T1000 (cell line): ENCODE measurements around the gene FDXACB1.
A peak's percentile ranks its signal among the peaks of the same experiment; 100 is the strongest.

Experiments used
- DNase-seq: peaks from one replicate; lab custom pipeline; 2025; ENCODE audit warnings: mixed read lengths; lab: John Stamatoyannopoulos, UW

FDXACB1 gene, protein sequence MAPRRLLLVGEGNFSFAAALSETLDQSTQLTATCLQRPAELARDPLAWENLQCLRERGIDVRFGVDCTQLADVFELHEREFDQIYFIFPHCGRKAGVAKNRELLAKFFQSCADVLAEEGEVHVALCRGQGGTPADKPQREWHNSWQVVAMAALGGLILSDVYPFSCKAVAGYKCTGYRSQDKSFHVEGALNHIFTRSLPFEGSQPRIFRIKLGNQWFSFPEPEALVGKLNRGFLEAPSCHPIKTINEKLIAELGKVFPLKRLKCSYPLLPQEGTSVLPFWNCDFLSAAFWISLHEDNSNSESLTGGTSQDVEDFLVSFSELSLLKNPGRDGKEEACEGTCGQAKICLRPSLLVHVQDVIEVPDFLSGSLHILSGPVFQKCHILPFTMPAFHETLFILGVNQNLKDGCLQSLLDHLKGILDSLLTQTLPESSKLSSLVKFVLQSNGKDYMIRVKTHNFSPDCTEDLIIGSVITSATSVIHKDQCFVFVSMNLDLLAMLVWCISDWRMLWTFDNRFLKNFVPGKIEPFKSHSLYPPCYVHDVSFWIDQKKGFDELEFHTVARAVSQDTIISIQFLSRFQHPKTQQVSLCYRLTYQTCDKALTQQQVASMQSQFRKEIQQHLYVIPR

DNA sequence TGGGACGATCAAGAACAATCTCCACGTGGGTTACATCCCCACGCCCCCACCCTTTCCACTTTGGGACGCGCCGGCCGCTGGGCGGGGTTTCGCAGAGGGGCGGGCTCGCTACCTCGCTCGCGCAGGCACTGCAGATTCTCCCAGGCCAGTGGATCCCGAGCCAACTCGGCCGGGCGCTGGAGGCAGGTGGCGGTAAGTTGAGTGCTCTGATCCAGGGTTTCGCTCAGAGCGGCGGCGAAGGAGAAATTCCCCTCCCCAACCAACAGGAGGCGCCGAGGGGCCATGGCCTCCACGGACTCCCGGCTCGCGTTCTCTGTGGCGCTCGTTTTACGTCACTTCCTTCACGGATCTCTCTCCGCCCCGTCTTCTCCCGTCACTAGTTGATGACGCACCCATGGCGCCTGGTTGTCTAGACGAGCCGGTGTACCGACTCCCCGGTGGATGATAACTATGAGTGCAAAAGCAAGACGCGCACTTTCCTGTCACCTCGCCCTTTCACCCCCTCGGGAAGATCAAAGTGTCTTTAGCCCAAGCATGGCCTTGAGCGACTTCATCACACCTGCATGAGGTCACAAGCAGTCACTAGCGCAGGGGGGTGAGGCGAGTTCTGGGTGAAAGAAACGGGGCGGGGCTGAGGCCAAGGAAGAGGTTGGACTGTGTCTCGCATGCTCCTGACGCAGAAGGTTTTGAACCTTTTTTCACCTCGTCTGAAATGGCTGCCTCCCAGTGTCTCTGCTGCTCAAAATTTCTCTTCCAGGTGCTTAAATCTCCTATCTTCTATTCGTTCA lies at the start of gene FDXACB1, which contains the start of gene CFAP68:
FDXACB1 (minus strand) TSS at position 317 of the 788 bp plus-strand sequence; CDS start at position 284, 33 bp downstream.
CFAP68 (plus strand) TSS at position 693 of the 788 bp plus-strand sequence; CDS start at position 713, 20 bp downstream.
- DNase-seq: peak; percentile 89

GRCh38 chr11:111926505-111927391 lies 47.8 kb upstream of the FDXACB1 start:
- peak; percentile 90 for DNase-seq

GRCh38 chr11:111925953-111926352 lies 47.0 kb upstream of the FDXACB1 start:
- no peak for DNase-seq

- no peak for DNase-seq
Measured at GRCh38 chr11:111923951-111924350, 45.0 kb upstream of the FDXACB1 start.

DNA sequence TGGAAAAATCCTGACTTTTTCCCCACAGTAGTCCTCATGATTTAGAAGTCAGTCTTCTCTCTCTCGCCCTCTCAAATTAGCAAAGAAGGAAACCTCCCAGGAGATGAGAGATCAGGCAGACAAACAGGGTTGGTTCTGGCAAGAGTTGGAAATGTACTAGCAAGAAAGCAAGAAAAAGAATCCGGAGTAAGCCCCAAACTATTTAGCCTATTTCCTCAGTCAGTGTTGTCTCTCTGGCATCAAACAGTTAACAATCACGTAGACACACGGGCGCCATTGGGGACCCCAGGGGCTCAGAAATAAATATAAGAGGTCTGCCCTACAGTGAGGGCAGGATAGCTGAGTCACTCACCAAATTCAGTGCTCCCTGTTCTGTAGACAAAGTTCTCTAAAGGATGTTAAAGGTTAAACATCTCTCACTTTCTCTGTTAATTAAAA lies 44.4 kb upstream of the FDXACB1 start:
- DNase-seq: no peak

DNA sequence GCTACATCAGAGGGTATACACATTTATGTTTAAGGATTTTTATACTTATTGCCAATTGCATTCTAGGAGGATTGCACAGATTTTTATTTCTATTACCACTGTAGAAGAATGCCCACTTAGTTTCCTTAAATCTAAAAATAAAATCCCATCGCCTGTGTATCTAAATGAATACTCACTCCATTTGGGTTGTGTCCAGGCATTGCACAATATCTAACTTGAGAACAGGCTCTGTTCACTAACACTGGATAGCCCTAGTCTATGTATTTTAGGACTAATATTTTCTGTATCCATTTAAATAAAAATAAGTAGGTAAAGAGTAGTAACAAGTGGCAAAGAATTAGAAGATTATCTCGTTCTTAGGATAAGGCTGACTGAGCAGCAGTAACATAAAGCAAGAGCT lies 43.8 kb upstream of the FDXACB1 start:
- DNase-seq: no peak

DNA sequence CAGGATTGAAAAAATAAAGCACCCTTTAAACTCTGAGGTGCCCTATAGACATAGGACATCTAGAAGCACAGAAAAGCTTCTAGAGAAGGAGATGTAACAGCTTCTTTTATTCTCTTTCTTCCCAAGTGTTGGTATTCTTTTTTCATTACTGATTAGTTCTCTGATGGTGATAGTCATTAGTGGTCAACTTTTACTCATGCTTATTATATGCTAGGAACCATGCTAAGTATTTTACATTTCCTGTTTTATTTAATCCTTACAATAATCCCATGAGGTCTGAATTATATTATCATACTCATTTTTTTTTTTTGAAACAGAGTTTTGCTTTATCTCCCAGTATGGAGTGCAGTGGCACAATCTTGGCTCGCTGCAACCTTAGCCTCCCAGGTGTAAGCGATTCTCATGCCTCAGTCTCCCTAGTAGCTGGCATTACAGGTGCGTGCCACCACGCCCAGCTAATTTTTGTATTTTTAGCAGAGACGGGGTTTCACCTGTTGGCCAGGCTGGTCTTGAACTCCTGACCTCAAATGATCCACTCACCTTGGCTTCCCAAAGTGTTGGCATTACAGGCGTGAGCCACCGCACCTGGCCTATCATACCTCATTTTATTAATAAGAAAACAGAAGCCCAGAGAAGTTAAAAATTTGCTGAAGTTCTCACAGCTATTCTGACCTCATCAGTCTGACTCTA lies 42.7 kb upstream of the FDXACB1 start:
- DNase-seq: no peak

DNA sequence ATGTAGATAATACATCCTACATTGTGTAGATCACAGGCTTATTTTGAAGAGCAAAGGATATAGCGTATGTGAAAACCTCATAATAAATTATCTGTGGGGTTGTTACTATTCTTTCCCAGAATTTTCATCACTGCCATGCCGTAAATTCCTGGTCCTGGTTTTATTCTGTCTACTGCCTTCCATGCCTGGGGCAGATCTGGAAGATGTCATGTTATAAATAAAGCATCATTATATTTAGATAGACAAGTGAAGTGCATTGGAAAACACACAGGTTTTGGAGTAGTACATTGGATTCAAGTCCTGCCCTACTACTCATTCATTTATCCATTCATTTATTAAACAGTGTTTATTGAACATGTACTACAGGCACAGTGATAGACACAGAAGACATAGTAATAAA lies 41.9 kb upstream of the FDXACB1 start:
- no peak for DNase-seq

- DNase-seq: no peak
Measured at GRCh38 chr11:111918390-111919256, 39.7 kb upstream of the FDXACB1 start, which contains the start of gene C11orf52. TSS of gene C11orf52 (plus strand) at chr11:111918913. CDS start at chr11:111918973, 60 bp downstream.

DNA sequence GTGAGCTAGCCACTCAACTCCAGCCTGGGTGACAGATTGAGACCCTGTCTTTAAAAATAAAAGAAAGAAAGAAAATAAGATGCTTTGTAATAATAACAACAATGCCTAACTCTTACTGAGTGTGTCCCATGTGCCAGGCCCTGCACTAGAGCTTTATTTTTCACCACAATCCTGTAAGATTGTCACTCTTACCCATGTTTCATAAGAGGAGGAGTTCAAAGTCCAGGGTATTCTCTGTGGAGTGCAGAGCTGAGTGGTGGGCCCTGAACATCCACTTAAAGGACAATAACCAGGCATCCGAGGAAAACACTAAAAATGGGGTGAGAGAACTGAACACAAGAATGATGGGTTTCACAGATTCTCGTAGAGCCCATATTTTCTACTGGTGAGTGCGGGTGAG lies 38.8 kb upstream of the FDXACB1 start:
- no peak for DNase-seq

GRCh38 chr11:111917312-111917711 lies 38.3 kb upstream of the FDXACB1 start:
- DNase-seq: no peak

DNA sequence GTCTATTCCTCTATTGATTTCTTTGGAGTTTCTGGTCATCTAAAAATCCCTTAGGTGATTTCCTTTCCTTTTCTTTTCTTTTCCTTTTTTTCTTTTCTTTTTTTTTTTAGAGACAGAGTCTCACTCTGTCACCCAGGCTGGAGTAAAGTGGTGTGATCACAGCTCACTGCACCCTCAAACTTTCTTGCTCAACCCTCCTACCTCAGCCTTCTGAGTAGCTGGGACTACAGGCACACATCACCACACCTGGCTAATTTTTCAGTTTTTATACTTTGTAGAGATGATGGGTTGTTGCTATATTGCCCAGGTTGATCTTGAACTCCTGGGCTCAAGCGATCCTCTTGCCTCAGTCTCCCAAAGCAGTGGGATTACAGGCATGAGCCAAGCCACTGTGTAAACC lies 37.8 kb upstream of the FDXACB1 start:
- no peak for DNase-seq

- no peak for DNase-seq
Measured at GRCh38 chr11:111913997-111914396, 35.0 kb upstream of the FDXACB1 start.

DNA sequence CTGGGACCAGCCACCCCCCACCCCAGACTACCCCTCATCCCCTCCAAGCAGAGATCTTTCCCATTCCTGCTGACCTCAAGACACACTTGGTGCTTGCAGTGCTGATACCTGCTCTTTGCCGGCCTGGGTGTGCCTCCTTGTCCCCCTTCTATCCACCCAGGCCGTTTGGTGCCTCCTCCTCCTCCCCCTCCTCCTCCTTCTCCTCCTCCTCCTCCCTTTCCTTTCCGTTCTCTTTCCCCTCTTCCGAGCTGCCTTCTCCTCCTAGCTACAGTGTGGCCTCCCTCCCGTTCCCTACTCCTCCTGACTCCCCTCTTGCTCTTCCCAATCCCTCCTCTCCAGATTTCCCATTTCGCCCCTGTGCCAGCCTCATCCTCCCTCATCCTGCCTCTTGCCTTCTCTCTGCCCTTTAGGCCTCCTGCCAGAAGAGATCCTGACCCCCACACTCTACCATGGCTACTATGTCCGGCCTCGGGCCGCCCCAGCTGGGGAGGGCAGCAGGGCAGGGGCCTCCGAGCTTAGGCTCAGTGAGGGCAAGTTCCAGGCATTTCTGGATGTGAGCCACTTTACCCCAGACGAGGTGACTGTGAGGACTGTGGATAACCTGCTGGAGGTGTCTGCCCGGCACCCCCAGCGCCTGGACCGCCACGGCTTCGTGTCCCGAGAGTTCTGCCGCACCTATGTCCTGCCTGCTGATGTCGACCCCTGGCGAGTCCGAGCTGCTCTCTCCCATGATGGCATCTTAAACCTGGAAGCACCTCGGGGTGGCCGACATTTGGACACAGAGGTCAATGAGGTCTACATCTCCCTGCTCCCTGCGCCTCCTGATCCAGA lies 34.3 kb upstream of the FDXACB1 start:
- DNase-seq: no peak

DNA sequence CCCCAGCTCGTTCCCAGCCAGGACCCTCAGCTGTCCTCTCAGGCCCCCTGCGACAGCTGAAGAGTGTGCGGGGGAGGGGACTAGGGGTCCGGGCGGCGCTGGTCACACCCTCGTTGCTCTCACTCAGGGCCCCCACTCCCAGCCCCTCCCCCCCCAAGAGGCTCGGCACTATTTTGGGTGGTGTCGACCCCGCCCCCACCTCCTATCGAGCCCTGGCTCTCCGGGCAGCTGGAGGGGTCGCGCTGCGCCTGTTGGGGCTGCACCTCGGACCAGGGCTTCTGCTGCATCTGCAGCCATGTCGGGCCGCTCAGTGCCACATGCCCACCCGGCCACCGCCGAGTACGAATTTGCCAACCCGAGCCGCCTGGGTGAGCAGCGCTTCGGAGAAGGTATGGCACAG lies 33.6 kb upstream of the FDXACB1 start, which contains the start of gene HSPB2:
HSPB2 (plus strand) TSS at position 200 of the 400 bp plus-strand sequence; CDS start at position 296, 96 bp downstream.
- DNase-seq: no peak

- DNase-seq: peak; percentile 42
Measured at GRCh38 chr11:111911563-111912401, 32.8 kb upstream of the FDXACB1 start, which contains the start of gene CRYAB. TSS of gene CRYAB (minus strand) at chr11:111911770. CDS start at chr11:111911724, 46 bp downstream.
